ENCODE data around the gene IPO5.

The IPO5 gene

GRCh38 chr13:97976610-97977521, 23.4 kb downstream of the IPO5 start:
- Histone ChIP-seq H3K79me2 (ENCODE audit: control insufficient read depth, insufficient read depth, low read length, poor library complexity) (peaks cover 11% of the 10 kb centered on the region), H2BK12ac (ENCODE audit: low read length) (no peak overlapping the region), H3K4me3 (ENCODE audit: low read depth, low read length) (peak overlapping the region; percentile 79), H3K79me1 (ENCODE audit: low read length) (peaks cover 14% of the 10 kb centered on the region), H4K12ac (ENCODE audit: low read depth, low read length) (no peak overlapping the region), H3K27ac (ENCODE audit: low read depth, low read length) (peak overlapping the region; percentile 72), H3K14ac (ENCODE audit: low read length) (peak overlapping the region; percentile 87), H2AK5ac (ENCODE audit: low read length) (no peak overlapping the region), H2BK120ac (ENCODE audit: insufficient read depth, low read length, poor library complexity) (peak overlapping the region; percentile 80), H3K9ac (ENCODE audit: low read length) (peak overlapping the region; percentile 77), H3K23ac (ENCODE audit: low read length) (no peak overlapping the region), H4K8ac (ENCODE audit: low read depth, low read length) (peak overlapping the region; percentile 85), H3K4me1 (ENCODE audit: control insufficient read depth in 1 of 2, insufficient read depth in 2 of 2, low read length in 2 of 2) (peaks cover 0 to 2% of the 10 kb centered on the region in 2 experiments), H2AFZ (ENCODE audit: insufficient read depth, low read length, poor library complexity) (peak overlapping the region; percentile 80), H3K18ac (ENCODE audit: low read length) (peak overlapping the region; percentile 5), H3K27me3 (ENCODE audit: insufficient read depth, low read length) (no peaks in the 10 kb centered on the region), H3K9me3 (ENCODE audit: insufficient read depth, low read depth, low read length) (no peaks in the 10 kb centered on the region), H4K91ac (ENCODE audit: low read depth, low read length) (peak overlapping the region; percentile 69), H2BK5ac (ENCODE audit: low read depth, low read length, poor library complexity) (peak overlapping the region; percentile 77), H3K4me2 (ENCODE audit: low read length) (peak overlapping the region; percentile 93), H3K36me3 (ENCODE audit: control insufficient read depth in 1 of 2, insufficient read depth in 2 of 2, low read length in 2 of 2) (peaks cover 0 to 1% of the 10 kb centered on the region in 2 experiments), H3K4ac (ENCODE audit: low read depth, low read length) (peak overlapping the region; percentile 71)
- DNase-seq, result peak; percentile 21 to 53
- WGBS (ENCODE audit: extremely low coverage, insufficient coverage, insufficient read length), result no CpG with 5 or more reads among the region's 79 CpGs

- H4K12ac ChIP-seq (ENCODE audit: low read depth, low read length), result no peak overlapping the region
- no peaks in the 10 kb centered on the region for H3K9me3 ChIP-seq (ENCODE audit: insufficient read depth, low read depth, low read length)
- H3K4me3 ChIP-seq (ENCODE audit: low read depth, low read length), result no peak overlapping the region
- peaks cover 14% of the 10 kb centered on the region for H3K79me1 ChIP-seq (ENCODE audit: low read length)
- H3K23ac ChIP-seq (ENCODE audit: low read length), result no peak overlapping the region
- H2BK12ac ChIP-seq (ENCODE audit: low read length), result no peak overlapping the region
- no peak for DNase-seq
- H2AFZ ChIP-seq (ENCODE audit: insufficient read depth, low read length, poor library complexity), result no peak overlapping the region
- H2BK120ac ChIP-seq (ENCODE audit: insufficient read depth, low read length, poor library complexity), result no peak overlapping the region
- H3K4ac ChIP-seq (ENCODE audit: low read depth, low read length), result no peak overlapping the region
- H3K4me1 ChIP-seq (ENCODE audit: control insufficient read depth in 1 of 2, insufficient read depth in 2 of 2, low read length in 2 of 2), result peaks cover 0 to 2% of the 10 kb centered on the region in 2 experiments
- no peak overlapping the region for H3K14ac ChIP-seq (ENCODE audit: low read length)
- no peak overlapping the region for H4K8ac ChIP-seq (ENCODE audit: low read depth, low read length)
- no peak overlapping the region for H3K18ac ChIP-seq (ENCODE audit: low read length)
- WGBS (ENCODE audit: extremely low coverage, insufficient coverage, insufficient read length), result no CpG with 5 or more reads among the region's 7 CpGs
- H3K9ac ChIP-seq (ENCODE audit: low read length), result no peak overlapping the region
- H3K36me3 ChIP-seq (ENCODE audit: control insufficient read depth in 1 of 2, insufficient read depth in 2 of 2, low read length in 2 of 2), result peaks cover 1 to 3% of the 10 kb centered on the region in 2 experiments
- H3K4me2 ChIP-seq (ENCODE audit: low read length), result peak overlapping the region; percentile 93
- no peak overlapping the region for H3K27ac ChIP-seq (ENCODE audit: low read depth, low read length)
- H4K91ac ChIP-seq (ENCODE audit: low read depth, low read length), result no peak overlapping the region
- no peak overlapping the region for H2BK5ac ChIP-seq (ENCODE audit: low read depth, low read length, poor library complexity)
- H2AK5ac ChIP-seq (ENCODE audit: low read length), result no peak overlapping the region
- H3K79me2 ChIP-seq (ENCODE audit: control insufficient read depth, insufficient read depth, low read length, poor library complexity), result peaks cover 11% of the 10 kb centered on the region
- H3K27me3 ChIP-seq (ENCODE audit: insufficient read depth, low read length), result no peaks in the 10 kb centered on the region
Observed at GRCh38 chr13:97977982-97978381, 24.5 kb downstream of the IPO5 start.

GRCh38 chr13:97978651-97979050, 25.2 kb downstream of the IPO5 start:
- Histone ChIP-seq H3K9ac (ENCODE audit: low read length) (no peak overlapping the region), H4K91ac (ENCODE audit: low read depth, low read length) (no peak overlapping the region), H2AK5ac (ENCODE audit: low read length) (no peak overlapping the region), H2BK120ac (ENCODE audit: insufficient read depth, low read length, poor library complexity) (no peak overlapping the region), H3K4me3 (ENCODE audit: low read depth, low read length) (no peak overlapping the region), H3K4me2 (ENCODE audit: low read length) (no peak overlapping the region), H3K9me3 (ENCODE audit: insufficient read depth, low read depth, low read length) (no peaks in the 10 kb centered on the region), H2BK5ac (ENCODE audit: low read depth, low read length, poor library complexity) (no peak overlapping the region), H3K23ac (ENCODE audit: low read length) (no peak overlapping the region), H3K4me1 (ENCODE audit: control insufficient read depth in 1 of 2, insufficient read depth in 2 of 2, low read length in 2 of 2) (peaks cover 0 to 2% of the 10 kb centered on the region in 2 experiments), H3K14ac (ENCODE audit: low read length) (no peak overlapping the region), H3K4ac (ENCODE audit: low read depth, low read length) (no peak overlapping the region), H3K18ac (ENCODE audit: low read length) (no peak overlapping the region), H3K27me3 (ENCODE audit: insufficient read depth, low read length) (no peaks in the 10 kb centered on the region), H2BK12ac (ENCODE audit: low read length) (no peak overlapping the region), H2AFZ (ENCODE audit: insufficient read depth, low read length, poor library complexity) (no peak overlapping the region), H4K12ac (ENCODE audit: low read depth, low read length) (no peak overlapping the region), H3K79me2 (ENCODE audit: control insufficient read depth, insufficient read depth, low read length, poor library complexity) (peaks cover 11% of the 10 kb centered on the region), H3K27ac (ENCODE audit: low read depth, low read length) (no peak overlapping the region), H3K79me1 (ENCODE audit: low read length) (peaks cover 14% of the 10 kb centered on the region), H3K36me3 (ENCODE audit: control insufficient read depth in 1 of 2, insufficient read depth in 2 of 2, low read length in 2 of 2) (peaks cover 1 to 3% of the 10 kb centered on the region in 2 experiments), H4K8ac (ENCODE audit: low read depth, low read length) (no peak overlapping the region)
- DNase-seq, result peak in 1 of 2 donors; percentile 12

GRCh38 chr13:97979051-97979450, 25.6 kb downstream of the IPO5 start:
- H3K9ac ChIP-seq (ENCODE audit: low read length), result no peak overlapping the region
- peaks cover 1 to 3% of the 10 kb centered on the region in 2 experiments for H3K36me3 ChIP-seq (ENCODE audit: control insufficient read depth in 1 of 2, insufficient read depth in 2 of 2, low read length in 2 of 2)
- H2AK5ac ChIP-seq (ENCODE audit: low read length), result no peak overlapping the region
- H4K12ac ChIP-seq (ENCODE audit: low read depth, low read length), result no peak overlapping the region
- no peak overlapping the region for H3K14ac ChIP-seq (ENCODE audit: low read length)
- no peak overlapping the region for H2BK12ac ChIP-seq (ENCODE audit: low read length)
- no peak overlapping the region for H3K18ac ChIP-seq (ENCODE audit: low read length)
- H3K79me1 ChIP-seq (ENCODE audit: low read length), result peaks cover 14% of the 10 kb centered on the region
- H2AFZ ChIP-seq (ENCODE audit: insufficient read depth, low read length, poor library complexity), result no peak overlapping the region
- no peak overlapping the region for H3K4me2 ChIP-seq (ENCODE audit: low read length)
- H3K27ac ChIP-seq (ENCODE audit: low read depth, low read length), result no peak overlapping the region
- peaks cover 11% of the 10 kb centered on the region for H3K79me2 ChIP-seq (ENCODE audit: control insufficient read depth, insufficient read depth, low read length, poor library complexity)
- WGBS (ENCODE audit: extremely low coverage, insufficient coverage, insufficient read length), result no CpG with 5 or more reads among the region's 5 CpGs
- H3K4me1 ChIP-seq (ENCODE audit: control insufficient read depth in 1 of 2, insufficient read depth in 2 of 2, low read length in 2 of 2), result peaks cover 0 to 2% of the 10 kb centered on the region in 2 experiments
- no peak overlapping the region for H2BK120ac ChIP-seq (ENCODE audit: insufficient read depth, low read length, poor library complexity)
- no peak overlapping the region for H3K23ac ChIP-seq (ENCODE audit: low read length)
- H4K91ac ChIP-seq (ENCODE audit: low read depth, low read length), result no peak overlapping the region
- H3K4ac ChIP-seq (ENCODE audit: low read depth, low read length), result no peak overlapping the region
- H3K27me3 ChIP-seq (ENCODE audit: insufficient read depth, low read length), result no peaks in the 10 kb centered on the region
- no peak overlapping the region for H2BK5ac ChIP-seq (ENCODE audit: low read depth, low read length, poor library complexity)
- no peak overlapping the region for H3K4me3 ChIP-seq (ENCODE audit: low read depth, low read length)
- H3K9me3 ChIP-seq (ENCODE audit: insufficient read depth, low read depth, low read length), result no peaks in the 10 kb centered on the region
- DNase-seq, result no peak
- no peak overlapping the region for H4K8ac ChIP-seq (ENCODE audit: low read depth, low read length)
